Choroid plexus epithelial cell (primary cell): ENCODE data around the gene PDE4B.

Experiments used
- DNase-seq: peaks from one replicate; pipeline ENCODE4 v3.0.0-alpha.2; 2010; ENCODE audit warnings: low read depth
- H3K4me3 ChIP-seq: 2 replicates; pipeline ENCODE4 v1.5.1; 2011; ENCODE audit warnings: low read depth, mild to moderate bottlenecking, control low read depth, low read length, moderate library complexity
- CTCF ChIP-seq: conservative IDR thresholded peaks from 2 replicates; pipeline ENCODE4 v1.5.1; 2011; ENCODE audit warnings: low read depth, mild to moderate bottlenecking, control low read depth, inconsistent platforms, low read length, moderate library complexity

Gene PDE4B

GRCh38 chr1:66366634-66367033 lies 573.9 kb downstream of the PDE4B start:
- H3K4me3 ChIP-seq: no peak overlapping the region
- no peak for TF ChIP-seq CTCF
- no peak for DNase-seq

- H3K4me3 ChIP-seq: no peak overlapping the region
- TF ChIP-seq CTCF: no peak
- no peak for DNase-seq
These were observed 574.7 kb downstream of the PDE4B start for GRCh38 chr1:66367369-66367768.

GRCh38 chr1:66368261-66368660 lies 575.6 kb downstream of the PDE4B start:
- TF ChIP-seq CTCF: no peak
- H3K4me3 ChIP-seq: no peak overlapping the region
- DNase-seq: no peak

GRCh38 chr1:66370462-66370971 lies 577.8 kb downstream of the PDE4B start:
- DNase-seq: no peak
- H3K4me3 ChIP-seq: no peak overlapping the region
- no peak for TF ChIP-seq CTCF

GRCh38 chr1:66371233-66372005 lies 578.7 kb downstream of the PDE4B start:
- H3K4me3 ChIP-seq: no peak overlapping the region
- peak; percentile 85 for DNase-seq
- TF ChIP-seq CTCF: no peak

- no peak overlapping the region for H3K4me3 ChIP-seq
- TF ChIP-seq CTCF: no peak
- DNase-seq: no peak
These were observed 579.9 kb downstream of the PDE4B start for GRCh38 chr1:66372522-66373101.

GRCh38 chr1:66373157-66373591 lies 580.5 kb downstream of the PDE4B start:
- H3K4me3 ChIP-seq: no peak overlapping the region
- DNase-seq: no peak
- TF ChIP-seq CTCF: no peak
